AG10803 (cell line): ENCODE data around the gene MEOX2.

Experiments used
- DNase-seq: peaks from one replicate; pipeline ENCODE4 v3.0.0; 2010; ENCODE audit warnings: low read depth
- H3K4me3 ChIP-seq: 2 replicates; pipeline ENCODE4 v1.5.1; 2011; ENCODE audit warnings: mild to moderate bottlenecking, low read length, control low read depth
- CTCF ChIP-seq: conservative IDR thresholded peaks from 2 replicates; pipeline ENCODE4 v1.5.1; 2011; ENCODE audit warnings: mild to moderate bottlenecking, low read length, control low read depth, inconsistent platforms

The MEOX2 gene

GRCh38 chr7:15686957-15687545, 568 bp upstream of the MEOX2 start:
- no peak for DNase-seq
- H3K4me3 ChIP-seq, result peak overlapping the region; percentile 36

GRCh38 chr7:15685358-15686294, 857 bp downstream of the MEOX2 start:
- peak; percentile 83 for DNase-seq
- peak overlapping the region; percentile 36 for H3K4me3 ChIP-seq
- no peak for TF ChIP-seq CTCF

More at GRCh38 chr7:15686957-15687545, 568 bp upstream of the MEOX2 start:
- TF ChIP-seq CTCF, result no peak

- no peak for TF ChIP-seq CTCF
- peak overlapping the region; percentile 36 for H3K4me3 ChIP-seq
- peak; percentile 17 for DNase-seq
Observed at GRCh38 chr7:15684871-15685270, 1.6 kb downstream of the MEOX2 start.

GRCh38 chr7:15684111-15684800, 2.2 kb downstream of the MEOX2 start:
- no peak for DNase-seq
- no peak for TF ChIP-seq CTCF
- no peak overlapping the region for H3K4me3 ChIP-seq

- TF ChIP-seq CTCF, result no peak
- H3K4me3 ChIP-seq, result no peak overlapping the region
- no peak for DNase-seq
Observed at GRCh38 chr7:15682751-15683245, 3.7 kb downstream of the MEOX2 start.

- no peak overlapping the region for H3K4me3 ChIP-seq
- DNase-seq, result no peak
- no peak for TF ChIP-seq CTCF
Observed at GRCh38 chr7:15682111-15682510, 4.4 kb downstream of the MEOX2 start.
